WI38 (cell line): ENCODE results near the gene PIF1.

Source experiments
- H3K4me3 ChIP-seq: 2 replicates; pipeline ENCODE4 v1.5.1; 2011; ENCODE audit warnings: low read depth, mild to moderate bottlenecking, control low read depth, low read length
- CTCF ChIP-seq: IDR thresholded peaks from 2 replicates; pipeline ENCODE4 v1.5.1; 2012; ENCODE audit warnings: low read depth, mild to moderate bottlenecking, control low read depth, low read length

The PIF1 gene

GRCh38 chr15:64855205-64855975 lies 29.9 kb upstream of the PIF1 start:
- no peak for TF ChIP-seq CTCF

GRCh38 chr15:64854526-64854925 lies 29.1 kb upstream of the PIF1 start:
- TF ChIP-seq CTCF = no peak
- no peak overlapping the region for H3K4me3 ChIP-seq

More at GRCh38 chr15:64855205-64855975, 29.9 kb upstream of the PIF1 start:
- no peak overlapping the region for H3K4me3 ChIP-seq

- TF ChIP-seq CTCF = no peak
- H3K4me3 ChIP-seq = no peak overlapping the region
Observed at GRCh38 chr15:64854041-64854440, 28.6 kb upstream of the PIF1 start.

- no peak for TF ChIP-seq CTCF
- H3K4me3 ChIP-seq = peak overlapping the region; percentile 16; the same call in 1 of the 2 replicates
Observed at GRCh38 chr15:64851503-64851840, 26.0 kb upstream of the PIF1 start.

GRCh38 chr15:64850778-64851502 lies 25.5 kb upstream of the PIF1 start:
- no peak for TF ChIP-seq CTCF
- H3K4me3 ChIP-seq = no peak overlapping the region

GRCh38 chr15:64847876-64848716 lies 22.6 kb upstream of the PIF1 start:
- TF ChIP-seq CTCF = no peak
- H3K4me3 ChIP-seq = no peak overlapping the region
